ENCODE measurements around the gene BCAN. TPM values are rescaled to one million over a fixed set of nuclear protein-coding genes. Genes with fewer than 3 reads are reported as not detected.

Gene BCAN
- polyA plus RNA-seq, 4 donors: 0.36 to 1.9 TPM; not detected in 2

DNA sequence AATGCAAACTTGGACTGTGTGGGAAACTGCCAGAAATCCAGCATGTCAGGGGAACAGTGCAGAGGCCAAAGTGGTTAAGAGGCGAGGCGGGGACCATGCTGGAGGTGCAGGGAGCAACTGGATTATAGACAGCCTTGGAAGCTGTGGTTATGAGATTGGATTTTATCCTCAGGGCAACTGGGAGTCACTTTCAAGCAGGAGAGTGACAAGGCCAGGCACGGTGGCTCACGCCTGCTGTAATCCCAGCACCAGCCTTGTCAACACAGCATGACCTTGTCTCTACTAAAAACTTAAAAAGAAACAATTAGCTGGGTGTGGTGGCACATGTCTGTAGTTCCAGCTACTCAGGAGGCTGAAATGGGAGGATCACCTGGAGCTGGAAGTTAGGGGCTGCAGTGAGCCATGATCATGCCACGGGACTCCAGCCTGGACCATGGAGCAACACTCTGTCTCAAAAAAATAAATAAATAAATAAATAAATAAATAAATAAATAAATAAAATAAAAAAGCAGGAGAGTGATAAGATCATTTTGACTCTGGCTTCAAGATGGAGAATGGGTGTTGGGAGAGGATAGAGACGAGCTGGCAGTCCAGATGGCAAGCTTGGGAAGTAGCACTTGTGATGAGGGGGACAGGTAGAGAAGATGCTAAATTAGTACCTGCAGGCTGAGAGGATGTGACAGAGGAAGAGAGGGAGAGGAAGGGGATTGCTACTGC is 19.2 kb upstream of the BCAN start:
- peak in 1 of 2 donors; percentile 31 for DNase-seq
- Histone ChIP-seq H3K4me1 (ENCODE audit: control insufficient read depth in 3 of 3, insufficient read depth in 2 of 3, low read depth in 1 of 3, low read length in 2 of 3) (peaks cover 0 to 30% (median 8%) of the 10 kb centered on the region in 3 donors), H3K4me3 (ENCODE audit: low read depth in 1 of 3, low read length in 3 of 3) (no peak overlapping the region), H3K27me3 (ENCODE audit: control insufficient read depth in 3 of 3, insufficient read depth in 3 of 3, low read length in 3 of 3) (peaks cover 0 to 61% (median 24%) of the 10 kb centered on the region in 3 donors), H3K27ac (ENCODE audit: low read depth in 1 of 3, low read length in 2 of 3) (no peak overlapping the region), H3K36me3 (ENCODE audit: control insufficient read depth in 3 of 3, insufficient read depth in 2 of 3, low read depth in 1 of 3, low read length in 3 of 3) (no peaks in the 10 kb centered on the region), H3K9me3 (ENCODE audit: control insufficient read depth in 2 of 2, insufficient read depth in 1 of 2, low read depth in 1 of 2, low read length in 1 of 2) (no peaks in the 10 kb centered on the region)
- no peak for FAIRE-seq
- WGBS, 3 donors: 44 to 69% (median 57%) methylated on average over 6 of the region's 6 CpGs

- FAIRE-seq (no peak), DNase-seq (peak; percentile 67 to 73)
- peaks cover 0 to 59% (median 21%) of the 10 kb centered on the region in 3 donors for H3K27me3 ChIP-seq (ENCODE audit: control insufficient read depth in 3 of 3, insufficient read depth in 3 of 3, low read length in 3 of 3)
- no peaks in the 10 kb centered on the region for H3K36me3 ChIP-seq (ENCODE audit: control insufficient read depth in 3 of 3, insufficient read depth in 2 of 3, low read depth in 1 of 3, low read length in 3 of 3)
- H3K4me3 ChIP-seq (ENCODE audit: low read depth in 1 of 3, low read length in 3 of 3): peak overlapping the region in 2 of 3 donors; percentile 3 to 63
- 1 to 2% (median 2%) methylated on average over 58 to 87 of the region's 87 CpGs for WGBS, 3 donors
- peak overlapping the region in 1 of 3 donors; percentile 85 for H3K27ac ChIP-seq (ENCODE audit: low read depth in 1 of 3, low read length in 2 of 3)
- H3K9me3 ChIP-seq (ENCODE audit: control insufficient read depth in 2 of 2, insufficient read depth in 1 of 2, low read depth in 1 of 2, low read length in 1 of 2): no peaks in the 10 kb centered on the region
- peaks cover 0 to 30% (median 8%) of the 10 kb centered on the region in 3 donors for H3K4me1 ChIP-seq (ENCODE audit: control insufficient read depth in 3 of 3, insufficient read depth in 2 of 3, low read depth in 1 of 3, low read length in 2 of 3)
These were observed 17.7 kb upstream of the BCAN start for GRCh38 chr1:156623946-156624813.

DNA sequence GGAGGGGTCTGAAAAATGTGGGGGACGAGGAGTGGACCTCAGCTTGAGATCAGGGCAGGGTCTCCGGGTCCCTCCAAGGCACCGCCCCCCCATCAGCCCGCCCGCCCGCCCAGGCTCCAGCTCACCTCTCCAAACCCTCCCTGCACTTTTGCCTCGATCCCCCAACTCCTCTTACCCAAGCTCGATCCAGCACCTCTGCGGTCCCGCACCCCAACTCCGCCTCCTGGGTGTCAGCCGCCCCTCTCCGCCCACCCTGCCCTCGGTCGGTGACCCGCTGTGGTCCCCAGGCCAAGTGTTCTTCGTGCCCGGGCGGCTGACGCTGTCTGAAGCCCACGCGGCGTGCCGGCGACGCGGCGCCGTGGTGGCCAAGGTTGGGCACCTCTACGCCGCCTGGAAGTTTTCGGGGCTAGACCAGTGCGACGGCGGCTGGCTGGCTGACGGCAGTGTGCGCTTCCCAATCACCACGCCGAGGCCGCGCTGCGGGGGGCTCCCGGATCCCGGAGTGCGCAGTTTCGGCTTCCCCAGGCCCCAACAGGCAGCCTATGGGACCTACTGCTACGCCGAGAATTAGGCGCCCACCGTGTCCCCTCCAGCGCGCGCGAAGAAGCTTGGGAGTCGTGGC is 17.0 kb upstream of the BCAN start:
- Histone ChIP-seq H3K4me3 (ENCODE audit: low read depth in 1 of 3, low read length in 3 of 3) (peak overlapping the region in 1 of 3 donors; percentile 63), H3K27me3 (ENCODE audit: control insufficient read depth in 3 of 3, insufficient read depth in 3 of 3, low read length in 3 of 3) (peaks cover 0 to 52% (median 16%) of the 10 kb centered on the region in 3 donors), H3K27ac (ENCODE audit: low read depth in 1 of 3, low read length in 2 of 3) (peak overlapping the region in 1 of 3 donors; percentile 85), H3K9me3 (ENCODE audit: control insufficient read depth in 2 of 2, insufficient read depth in 1 of 2, low read depth in 1 of 2, low read length in 1 of 2) (no peaks in the 10 kb centered on the region), H3K36me3 (ENCODE audit: control insufficient read depth in 3 of 3, insufficient read depth in 2 of 3, low read depth in 1 of 3, low read length in 3 of 3) (no peaks in the 10 kb centered on the region), H3K4me1 (ENCODE audit: control insufficient read depth in 3 of 3, insufficient read depth in 2 of 3, low read depth in 1 of 3, low read length in 2 of 3) (peaks cover 0 to 30% (median 8%) of the 10 kb centered on the region in 3 donors)
- DNase-seq (peak in 1 of 2 donors; percentile 47), FAIRE-seq (no peak)
- 2 to 3% (median 3%) methylated on average over 39 to 54 of the region's 55 CpGs for WGBS, 3 donors

- H3K27ac ChIP-seq (ENCODE audit: low read depth in 1 of 3, low read length in 2 of 3): peak overlapping the region in 1 of 3 donors; percentile 75
- WGBS, 3 donors: 1 to 2% (median 2%) methylated on average over 45 of the region's 45 CpGs
These were observed 16.4 kb upstream of the BCAN start for GRCh38 chr1:156625436-156626078.

DNA sequence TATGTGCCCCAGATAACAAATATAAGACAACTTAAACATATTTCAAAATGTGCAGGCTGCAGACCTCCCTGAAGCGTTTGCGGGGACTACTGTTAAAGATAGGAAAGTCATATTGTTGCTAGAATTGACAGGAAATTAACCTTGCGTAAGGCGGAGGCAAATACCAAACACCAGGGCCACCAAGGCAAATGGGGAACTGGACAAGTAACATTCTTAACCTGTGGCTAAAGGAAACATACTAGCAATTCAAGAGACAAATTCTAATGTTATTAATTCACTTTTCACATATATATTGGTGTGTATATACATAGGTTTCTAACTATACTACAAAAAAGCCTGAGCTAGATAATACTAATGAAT is 15.9 kb upstream of the BCAN start:
- WGBS, 3 donors: 35 to 44% (median 43%) methylated on average over 4 of the region's 4 CpGs
- FAIRE-seq: no peak
- Histone ChIP-seq H3K4me3 (ENCODE audit: low read depth in 1 of 3, low read length in 3 of 3) (peak overlapping the region in 2 of 3 donors; percentile 0 to 63), H3K36me3 (ENCODE audit: control insufficient read depth in 3 of 3, insufficient read depth in 2 of 3, low read depth in 1 of 3, low read length in 3 of 3) (no peaks in the 10 kb centered on the region), H3K27ac (ENCODE audit: low read depth in 1 of 3, low read length in 2 of 3) (no peak overlapping the region), H3K9me3 (ENCODE audit: control insufficient read depth in 2 of 2, insufficient read depth in 1 of 2, low read depth in 1 of 2, low read length in 1 of 2) (no peaks in the 10 kb centered on the region), H3K4me1 (ENCODE audit: control insufficient read depth in 3 of 3, insufficient read depth in 2 of 3, low read depth in 1 of 3, low read length in 2 of 3) (peaks cover 0 to 30% (median 8%) of the 10 kb centered on the region in 3 donors), H3K27me3 (ENCODE audit: control insufficient read depth in 3 of 3, insufficient read depth in 3 of 3, low read length in 3 of 3) (peaks cover 0 to 57% (median 18%) of the 10 kb centered on the region in 3 donors)
- DNase-seq: no peak

More at GRCh38 chr1:156625436-156626078, 16.4 kb upstream of the BCAN start:
- Histone ChIP-seq H3K4me1 (ENCODE audit: control insufficient read depth in 3 of 3, insufficient read depth in 2 of 3, low read depth in 1 of 3, low read length in 2 of 3) (peaks cover 0 to 30% (median 8%) of the 10 kb centered on the region in 3 donors), H3K36me3 (ENCODE audit: control insufficient read depth in 3 of 3, insufficient read depth in 2 of 3, low read depth in 1 of 3, low read length in 3 of 3) (no peaks in the 10 kb centered on the region), H3K4me3 (ENCODE audit: low read depth in 1 of 3, low read length in 3 of 3) (peak overlapping the region in 2 of 3 donors; percentile 0 to 63), H3K9me3 (ENCODE audit: control insufficient read depth in 2 of 2, insufficient read depth in 1 of 2, low read depth in 1 of 2, low read length in 1 of 2) (no peaks in the 10 kb centered on the region), H3K27me3 (ENCODE audit: control insufficient read depth in 3 of 3, insufficient read depth in 3 of 3, low read length in 3 of 3) (peaks cover 0 to 53% (median 16%) of the 10 kb centered on the region in 3 donors)
- DNase-seq: peak; percentile 76 to 86
- FAIRE-seq: no peak

DNA sequence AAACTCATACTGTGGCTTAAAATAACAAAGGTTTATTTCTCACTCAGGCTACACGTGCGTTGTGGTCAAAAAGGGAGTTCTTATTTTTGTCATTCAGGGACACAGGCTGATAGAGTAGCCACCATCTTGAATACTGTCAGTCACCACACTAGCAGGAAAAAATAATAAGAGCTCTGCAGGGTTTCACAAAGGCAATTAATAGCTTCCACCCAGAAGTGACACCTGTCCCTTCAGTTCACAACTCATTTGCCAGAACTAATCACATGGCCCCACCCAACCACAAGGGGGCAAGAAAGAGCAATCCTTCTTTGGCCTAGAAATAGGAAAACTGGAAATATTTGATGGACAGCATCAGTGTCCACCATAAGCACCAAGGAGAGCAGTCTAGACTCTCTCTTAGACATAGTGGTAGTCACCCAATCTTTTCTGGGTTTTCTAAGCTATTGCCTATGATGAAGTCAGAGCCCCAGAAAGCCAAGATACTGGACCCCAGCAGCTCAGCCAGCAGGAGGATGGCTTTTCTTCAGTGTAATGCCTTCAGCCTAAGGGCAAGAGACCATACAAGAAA is 14.5 kb upstream of the BCAN start:
- H3K27ac ChIP-seq (ENCODE audit: low read depth in 1 of 3, low read length in 2 of 3): no peak overlapping the region
- DNase-seq (peak; percentile 59 to 61), FAIRE-seq (no peak)
- no peaks in the 10 kb centered on the region for H3K36me3 ChIP-seq (ENCODE audit: control insufficient read depth in 3 of 3, insufficient read depth in 2 of 3, low read depth in 1 of 3, low read length in 3 of 3)
- peaks cover 0 to 30% (median 8%) of the 10 kb centered on the region in 3 donors for H3K4me1 ChIP-seq (ENCODE audit: control insufficient read depth in 3 of 3, insufficient read depth in 2 of 3, low read depth in 1 of 3, low read length in 2 of 3)
- H3K27me3 ChIP-seq (ENCODE audit: control insufficient read depth in 3 of 3, insufficient read depth in 3 of 3, low read length in 3 of 3): peaks cover 0 to 66% (median 17%) of the 10 kb centered on the region in 3 donors
- WGBS, 3 donors: 50 to 74% (median 68%) methylated on average over 2 of the region's 2 CpGs
- no peak overlapping the region for H3K4me3 ChIP-seq (ENCODE audit: low read depth in 1 of 3, low read length in 3 of 3)
- no peaks in the 10 kb centered on the region for H3K9me3 ChIP-seq (ENCODE audit: control insufficient read depth in 2 of 2, insufficient read depth in 1 of 2, low read depth in 1 of 2, low read length in 1 of 2)

- Histone ChIP-seq H3K27ac (ENCODE audit: low read depth in 1 of 3, low read length in 2 of 3) (no peak overlapping the region), H3K36me3 (ENCODE audit: control insufficient read depth in 3 of 3, insufficient read depth in 2 of 3, low read depth in 1 of 3, low read length in 3 of 3) (no peaks in the 10 kb centered on the region), H3K27me3 (ENCODE audit: control insufficient read depth in 3 of 3, insufficient read depth in 3 of 3, low read length in 3 of 3) (peaks cover 0 to 63% (median 10%) of the 10 kb centered on the region in 3 donors), H3K9me3 (ENCODE audit: control insufficient read depth in 2 of 2, insufficient read depth in 1 of 2, low read depth in 1 of 2, low read length in 1 of 2) (no peaks in the 10 kb centered on the region), H3K4me1 (ENCODE audit: control insufficient read depth in 3 of 3, insufficient read depth in 2 of 3, low read depth in 1 of 3, low read length in 2 of 3) (peaks cover 0 to 19% (median 5%) of the 10 kb centered on the region in 3 donors), H3K4me3 (ENCODE audit: low read depth in 1 of 3, low read length in 3 of 3) (no peak overlapping the region)
- DNase-seq (no peak), FAIRE-seq (no peak)
- WGBS, 3 donors: 53 to 75% (median 62%) methylated on average over 8 of the region's 8 CpGs
These were observed 12.0 kb upstream of the BCAN start for GRCh38 chr1:156629823-156630449.

Data from small intestine (tissue), 7 donors.